Measurements from ENCODE around the gene ST8SIA2.

DNA sequence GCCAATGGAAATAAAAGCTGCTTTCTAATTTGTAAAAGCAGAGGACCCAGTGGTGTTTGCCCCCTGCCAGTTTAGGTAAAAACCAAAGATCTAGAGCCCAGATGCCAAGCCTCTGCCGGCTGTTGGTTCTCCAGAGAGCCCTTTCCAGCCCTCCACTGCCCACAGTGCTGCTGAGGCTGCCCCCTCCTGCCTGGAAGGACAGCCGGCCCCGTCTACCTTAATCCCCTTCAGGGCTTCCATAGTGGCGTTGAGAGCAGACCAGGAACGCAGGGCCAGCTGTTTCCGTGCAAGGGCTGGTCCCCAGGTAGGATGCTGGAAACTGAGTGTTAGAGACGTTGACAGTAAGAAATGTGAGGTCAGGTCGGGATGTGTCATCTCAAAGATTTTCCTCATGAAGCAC lies 6.9 kb downstream of the ST8SIA2 start:
- no peak for TF ChIP-seq CTCF (IDR thresholded peaks at IDR 0.05)
- TF ChIP-seq POLR2A (IDR thresholded peaks at IDR 0.05): no peak

Data from gastroesophageal sphincter (tissue), 3 donors.